ENCODE results near the gene SOX18.
"Not testable (repeated sequence)": the region's sequence is repeated elsewhere in the genome, so short reads cannot be mapped to it uniquely, and the experiment has no call there.

Gene SOX18

DNA sequence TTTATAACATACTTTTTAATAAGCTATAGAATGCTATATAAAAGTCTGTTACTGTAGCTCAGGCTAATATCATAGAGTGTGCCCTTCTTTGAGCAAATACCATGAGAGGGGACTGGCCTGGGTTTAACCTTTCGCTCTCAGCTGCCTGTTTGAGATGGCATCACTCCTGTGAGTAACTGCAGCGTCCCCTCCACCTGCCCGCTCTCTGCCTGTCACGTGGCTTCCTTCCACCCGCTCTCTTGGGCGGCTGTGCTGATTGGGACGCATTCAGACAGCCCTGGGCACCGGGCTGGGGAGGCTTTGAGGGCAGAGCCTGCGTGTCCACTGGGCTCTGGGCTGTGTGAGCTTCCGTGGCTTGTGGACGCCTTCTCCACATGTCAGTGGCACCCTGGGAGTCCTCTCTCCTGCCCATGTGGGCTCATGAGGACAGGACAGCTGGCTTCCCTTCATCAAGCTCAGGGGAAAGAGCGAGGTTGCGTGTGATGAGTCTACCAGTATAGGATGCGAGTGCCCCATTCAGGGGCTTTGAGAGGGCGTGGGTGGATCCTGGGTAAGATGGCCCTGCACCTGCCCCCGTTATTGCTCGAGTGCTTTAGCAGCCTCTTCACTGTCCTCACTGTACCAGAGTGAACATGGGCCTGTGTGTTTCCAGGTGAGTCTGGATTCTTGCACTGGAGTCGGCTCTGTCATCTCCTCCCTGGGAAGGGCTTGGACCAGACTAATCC is 24.2 kb downstream of the SOX18 start:
- DNase-seq: no peak

DNA sequence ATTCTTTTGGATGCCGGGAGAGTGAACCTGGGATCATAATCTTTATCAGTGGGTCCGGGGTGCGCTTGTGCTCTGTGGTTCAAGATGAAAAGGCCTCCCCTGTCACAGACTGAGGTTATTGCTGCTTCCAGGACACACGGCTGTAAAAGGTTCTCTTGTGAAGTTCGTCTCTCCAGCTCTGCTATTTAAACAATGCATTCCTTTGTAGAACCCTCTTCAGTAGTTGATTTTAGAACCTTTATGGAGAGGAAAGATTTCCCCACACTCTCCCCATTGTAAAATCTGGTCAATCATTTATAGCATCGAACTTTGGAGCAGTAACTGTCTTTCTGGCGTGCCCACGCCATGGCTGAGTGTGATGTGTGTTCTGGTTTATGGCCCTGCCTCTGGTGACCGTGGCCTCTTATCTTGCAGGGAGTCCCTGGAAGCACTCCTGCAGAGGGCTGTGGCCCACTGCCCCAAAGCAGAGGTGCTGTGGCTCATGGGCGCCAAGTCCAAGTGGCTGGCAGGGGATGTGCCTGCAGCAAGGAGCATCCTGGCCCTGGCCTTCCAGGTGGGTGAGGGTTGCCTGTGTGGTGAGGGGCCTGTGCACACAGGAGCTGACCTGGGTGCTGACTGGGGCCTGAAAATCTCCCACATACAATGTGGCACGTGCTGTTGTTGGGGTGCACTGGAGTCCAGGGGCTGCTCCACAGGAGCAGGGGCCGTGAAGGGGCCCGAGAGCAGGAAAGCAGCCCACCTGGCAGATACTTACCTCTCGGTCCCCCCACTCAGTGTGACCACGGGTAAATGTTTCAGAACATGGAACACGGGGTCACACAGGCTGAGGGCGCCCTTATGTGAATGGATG is 25.1 kb downstream of the SOX18 start:
- no peak for DNase-seq

DNA sequence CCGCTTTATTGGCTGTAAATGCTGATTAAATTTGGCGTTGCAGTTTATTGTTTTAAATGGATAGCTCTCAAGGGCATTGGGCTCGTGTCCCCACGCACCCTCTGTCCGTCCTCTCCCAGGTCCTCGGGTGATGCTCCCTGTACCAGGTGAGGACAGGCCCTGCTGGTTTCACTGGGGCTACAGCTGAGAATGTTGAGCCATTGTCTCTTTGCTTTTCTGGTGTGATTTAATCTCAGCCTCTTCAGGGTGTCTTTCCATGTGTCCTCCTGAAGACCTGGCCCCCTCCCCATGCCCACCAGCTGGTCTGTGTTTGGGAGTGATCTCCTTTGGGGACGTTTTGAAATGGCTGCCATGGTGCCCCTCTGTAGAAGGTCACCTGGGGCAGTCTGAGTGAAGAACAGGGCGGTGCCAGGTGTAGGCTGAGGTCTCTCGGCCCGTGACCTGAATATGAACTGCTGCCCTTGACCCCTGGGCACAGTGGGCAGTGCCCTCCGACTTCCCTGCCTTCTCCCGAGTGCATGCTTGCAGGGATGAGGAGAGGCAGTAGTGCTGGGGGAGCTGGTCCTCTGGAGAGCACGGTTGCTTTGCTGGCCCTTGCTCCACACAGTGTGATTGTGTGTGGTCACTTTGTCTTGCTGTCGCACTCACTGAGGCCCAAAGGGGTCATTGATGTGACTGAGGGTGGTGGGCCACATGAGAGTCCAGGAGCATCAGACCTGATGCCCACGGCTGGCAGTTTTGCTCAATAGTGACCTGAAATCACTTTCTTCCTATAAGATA is 25.9 kb downstream of the SOX18 start:
- DNase-seq: no peak

DNA sequence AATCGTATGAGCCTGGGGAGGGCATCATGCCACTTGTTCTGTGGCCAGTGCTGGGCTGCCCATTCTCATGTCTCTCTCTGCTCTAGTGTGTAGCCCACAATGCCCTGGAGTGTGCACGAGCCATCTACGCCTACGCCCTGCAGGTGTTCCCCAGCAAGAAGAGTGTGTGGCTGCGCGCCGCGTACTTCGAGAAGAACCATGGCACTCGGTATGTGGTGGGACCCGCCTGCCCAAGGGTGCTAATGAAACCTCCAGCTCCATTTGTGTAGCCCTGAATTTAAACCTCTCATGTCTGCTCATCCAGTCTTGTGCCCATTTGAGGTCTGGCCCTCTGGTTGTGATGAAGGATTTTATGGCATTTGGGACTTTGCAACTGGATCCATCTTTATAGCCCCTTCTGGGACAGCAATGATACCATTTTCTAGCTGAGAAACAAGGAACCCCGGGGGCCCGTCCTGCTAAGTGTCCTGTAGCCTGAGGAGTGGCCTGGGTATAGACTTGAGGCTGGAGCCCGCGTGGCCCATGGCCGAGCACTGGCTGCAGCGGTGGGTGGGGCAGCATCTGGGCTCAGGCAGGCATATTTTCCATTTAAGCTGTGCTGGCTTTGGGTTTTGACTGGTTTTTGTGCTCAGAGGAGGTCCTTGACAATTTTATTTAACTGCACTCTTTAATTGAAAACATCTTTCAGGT is 26.6 kb downstream of the SOX18 start:
- DNase-seq: no peak

DNA sequence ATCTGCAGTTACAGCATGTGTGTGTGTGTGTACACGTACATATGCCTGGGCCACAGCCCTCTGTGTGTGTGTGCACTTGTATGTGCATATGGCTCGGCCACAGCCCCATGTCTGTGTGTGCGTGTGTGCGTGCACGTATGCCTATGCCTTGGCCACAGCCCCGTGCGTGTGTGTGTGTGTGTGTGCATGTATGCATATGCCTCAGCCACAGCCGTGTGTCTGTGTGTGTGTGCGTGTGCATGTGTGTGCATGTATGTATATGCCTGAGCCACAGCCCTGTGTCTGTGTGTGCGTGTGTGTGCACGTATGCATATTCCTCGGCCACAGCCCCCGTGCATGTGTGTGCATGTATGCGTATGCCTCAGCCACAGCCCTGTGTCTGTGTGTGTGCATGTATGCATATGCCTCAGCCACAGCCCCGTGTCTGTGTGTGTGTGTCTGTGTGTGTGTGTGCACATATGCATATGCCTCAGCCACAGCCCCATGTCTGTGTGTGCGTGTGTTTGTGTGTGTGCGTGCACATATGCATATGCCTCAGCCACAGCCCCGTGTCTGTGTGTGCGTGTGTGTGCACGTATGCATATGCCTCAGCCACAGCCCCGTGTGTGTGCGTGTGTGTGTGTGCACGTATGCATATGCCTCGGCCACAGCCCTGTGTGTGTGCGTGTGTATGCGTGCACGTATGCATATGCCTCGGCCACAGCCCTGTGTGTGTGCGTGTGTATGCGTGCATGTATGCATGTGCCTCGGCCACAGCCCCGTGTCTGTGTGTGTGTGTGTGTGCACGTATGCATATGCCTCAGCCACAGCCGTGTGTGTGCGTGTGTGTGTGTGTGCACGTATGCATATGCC is 28.1 kb downstream of the SOX18 start:
- DNase-seq: no peak

DNA sequence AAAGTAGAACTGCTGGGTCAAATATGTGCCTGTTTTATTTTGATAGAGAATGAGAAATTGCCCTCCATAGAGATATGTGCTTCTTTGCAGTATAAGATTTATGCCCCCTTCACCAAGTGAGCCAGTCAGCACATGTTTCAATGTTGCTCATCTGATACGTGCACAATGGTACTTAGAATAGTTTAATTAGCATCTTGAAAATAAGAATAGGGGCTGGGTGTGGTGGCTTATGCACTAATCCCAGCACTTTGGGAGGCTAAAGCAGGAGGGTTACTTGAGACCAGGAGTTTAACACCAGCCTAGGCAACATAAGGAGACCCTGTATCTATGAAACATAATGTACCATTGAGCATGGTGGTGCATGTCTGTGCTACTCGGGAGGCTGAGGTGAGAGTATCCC is 33.8 kb downstream of the SOX18 start:
- no peak for DNase-seq

DNA sequence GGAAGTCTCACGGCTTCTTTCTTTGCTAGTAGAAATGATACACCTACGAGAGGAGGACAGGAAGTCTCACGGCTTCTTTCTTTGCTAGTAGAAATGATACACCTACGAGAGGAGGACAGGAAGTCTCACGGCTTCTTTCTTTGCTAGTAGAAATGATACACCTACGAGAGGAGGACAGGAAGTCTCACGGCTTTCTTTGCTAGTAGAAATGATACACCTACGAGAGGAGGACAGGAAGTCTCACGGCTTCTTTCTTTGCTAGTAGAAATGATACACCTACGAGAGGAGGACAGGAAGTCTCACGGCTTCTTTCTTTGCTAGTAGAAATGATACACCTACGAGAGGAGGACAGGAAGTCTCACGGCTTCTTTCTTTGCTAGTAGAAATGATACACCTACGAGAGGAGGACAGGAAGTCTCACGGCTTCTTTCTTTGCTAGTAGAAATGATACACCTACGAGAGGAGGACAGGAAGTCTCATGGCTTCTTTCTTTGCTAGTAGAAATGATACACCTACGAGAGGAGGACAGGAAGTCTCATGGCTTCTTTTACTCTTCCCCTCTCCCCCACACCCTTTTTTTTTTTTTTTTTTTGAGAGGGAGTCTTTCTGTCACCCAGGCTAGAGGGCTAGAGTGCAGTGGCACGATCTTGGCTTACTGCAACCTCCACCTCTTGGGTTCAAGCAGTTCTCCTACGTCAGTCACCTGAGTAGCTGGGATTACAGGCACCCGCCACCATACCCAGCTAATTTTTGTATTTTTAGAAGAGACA is 36.9 kb downstream of the SOX18 start:
- DNase-seq: not testable (repeated sequence)

DNA sequence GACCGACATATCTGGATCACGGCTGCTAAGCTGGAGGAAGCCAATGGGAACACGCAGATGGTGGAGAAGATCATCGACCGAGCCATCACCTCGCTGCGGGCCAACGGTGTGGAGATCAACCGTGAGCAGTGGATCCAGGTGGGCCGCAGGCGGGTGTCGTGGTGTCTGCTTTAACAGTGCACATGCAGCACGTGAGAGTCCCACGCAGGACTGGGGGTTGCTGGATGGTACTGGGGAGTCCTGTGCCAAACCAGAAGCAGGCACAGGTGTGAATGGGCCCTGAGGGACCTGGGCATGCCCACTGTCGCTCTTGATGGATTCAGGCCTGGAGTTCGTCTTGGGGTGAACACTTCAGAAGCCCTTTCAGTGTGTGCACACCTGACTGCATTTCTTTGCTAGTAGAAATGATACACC is 38.1 kb downstream of the SOX18 start:
- no peak for DNase-seq

DNA sequence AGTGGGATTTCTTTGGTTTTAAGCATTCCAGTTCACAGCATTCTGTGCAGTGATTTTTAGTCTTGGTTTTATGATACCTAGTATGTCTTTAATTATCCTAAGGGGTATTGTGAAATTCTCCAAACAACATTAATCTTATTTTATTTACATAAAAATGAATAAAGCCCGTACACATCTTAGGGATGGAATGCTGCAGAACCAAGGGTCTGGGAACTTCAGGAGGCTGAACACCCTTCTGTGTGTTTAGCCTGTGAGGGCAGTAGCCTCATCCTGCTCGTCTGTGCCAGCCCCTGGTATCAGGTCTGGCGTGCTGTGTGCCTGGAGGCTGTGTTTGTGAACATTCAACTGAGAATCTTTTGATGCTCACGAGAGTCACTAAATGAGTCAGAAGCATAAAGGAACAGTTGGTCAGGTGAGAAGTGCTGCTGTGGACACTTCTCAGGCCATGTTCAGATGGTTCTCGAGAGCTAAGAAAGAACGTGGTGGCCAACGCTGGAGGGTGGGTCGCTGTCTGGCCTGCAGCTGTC is 38.7 kb downstream of the SOX18 start:
- DNase-seq: no peak

DNA sequence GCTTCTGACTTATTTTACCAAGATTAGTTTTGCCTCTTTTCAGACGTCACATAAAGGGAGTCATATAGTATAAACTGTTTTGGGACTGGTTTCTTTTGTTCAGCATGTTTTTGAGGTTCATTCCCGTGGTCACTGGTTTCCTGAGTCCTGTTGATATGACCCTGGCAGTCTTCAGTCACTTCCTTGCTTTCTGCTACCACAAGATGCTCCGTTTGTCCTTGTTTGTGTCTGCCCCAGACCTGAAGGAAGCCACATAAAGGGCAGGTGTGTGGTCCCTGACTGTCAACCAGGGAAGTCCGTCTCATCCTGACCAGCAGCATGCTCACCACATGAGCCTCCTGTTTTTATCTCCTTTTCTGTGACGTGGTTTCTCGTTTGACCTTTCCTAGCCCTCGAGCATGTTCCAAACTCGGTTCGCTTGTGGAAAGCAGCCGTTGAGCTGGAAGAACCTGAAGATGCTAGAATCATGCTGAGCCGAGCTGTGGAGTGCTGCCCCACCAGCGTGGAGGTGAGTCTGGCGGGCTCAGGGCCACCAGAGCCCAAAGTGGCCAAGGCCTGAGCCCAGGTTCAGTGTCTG is 39.5 kb downstream of the SOX18 start:
- no peak for DNase-seq

DNA sequence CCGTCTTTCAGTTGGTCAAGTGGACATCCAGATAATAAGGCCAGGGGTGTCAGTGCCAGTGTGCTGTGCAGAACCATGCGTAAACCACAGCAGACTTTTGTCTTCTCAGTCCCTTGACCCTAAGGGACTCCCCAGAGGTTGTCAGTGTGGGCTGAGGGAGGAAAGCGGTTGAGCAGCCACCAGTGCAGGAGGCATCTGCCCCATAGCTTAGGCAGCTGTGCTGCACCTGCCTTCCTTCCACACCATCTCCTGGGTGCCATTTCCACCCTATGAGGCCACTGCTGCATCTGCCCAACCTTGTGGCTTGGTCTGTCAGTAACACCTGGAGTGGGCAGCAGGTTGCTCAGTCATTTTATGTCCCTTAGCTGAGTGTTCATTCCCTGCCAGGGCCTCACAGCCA is 42.5 kb downstream of the SOX18 start:
- no peak for DNase-seq

DNA sequence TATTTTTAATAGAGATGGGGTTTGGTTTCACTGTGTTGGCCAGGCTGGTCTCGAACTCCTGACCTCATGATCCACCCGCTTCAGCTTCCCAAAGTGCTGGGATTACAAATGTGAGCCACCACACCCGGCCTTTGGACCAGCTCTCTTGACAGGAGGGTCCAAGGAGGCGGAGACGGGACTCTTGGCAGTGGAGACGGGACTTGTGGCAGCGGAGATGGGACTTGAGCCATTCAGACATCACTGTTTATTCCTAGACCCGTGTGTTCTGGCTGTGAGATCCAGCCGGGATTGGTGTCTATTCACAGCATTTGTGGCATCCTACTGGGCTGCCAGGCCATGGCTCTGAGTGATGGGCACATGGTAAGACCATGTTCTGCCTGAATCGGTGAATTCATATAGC is 42.9 kb downstream of the SOX18 start:
- DNase-seq: peak in 12 of 56 donors; percentile 2 to 40 (median 20)

DNA sequence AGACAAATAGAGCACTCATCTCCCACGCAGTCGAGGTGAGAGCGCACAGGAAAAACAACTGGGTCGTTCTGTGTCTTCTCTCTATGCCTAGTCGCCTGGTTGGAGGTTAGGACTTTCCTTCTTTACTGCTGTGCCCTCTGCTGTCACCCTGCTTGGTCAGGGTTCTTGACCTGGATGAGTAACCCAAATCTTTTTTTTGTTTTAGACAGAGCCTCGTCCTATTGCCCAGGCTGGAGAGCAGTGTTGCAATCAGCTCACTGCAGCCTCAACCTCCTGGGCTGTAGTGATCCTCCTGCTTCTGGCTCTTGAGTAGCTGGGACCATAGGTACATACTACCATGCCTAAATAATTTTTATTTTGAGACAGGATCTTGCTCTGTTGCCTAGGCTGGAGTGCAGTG is 44.0 kb downstream of the SOX18 start:
- no peak for DNase-seq

DNA sequence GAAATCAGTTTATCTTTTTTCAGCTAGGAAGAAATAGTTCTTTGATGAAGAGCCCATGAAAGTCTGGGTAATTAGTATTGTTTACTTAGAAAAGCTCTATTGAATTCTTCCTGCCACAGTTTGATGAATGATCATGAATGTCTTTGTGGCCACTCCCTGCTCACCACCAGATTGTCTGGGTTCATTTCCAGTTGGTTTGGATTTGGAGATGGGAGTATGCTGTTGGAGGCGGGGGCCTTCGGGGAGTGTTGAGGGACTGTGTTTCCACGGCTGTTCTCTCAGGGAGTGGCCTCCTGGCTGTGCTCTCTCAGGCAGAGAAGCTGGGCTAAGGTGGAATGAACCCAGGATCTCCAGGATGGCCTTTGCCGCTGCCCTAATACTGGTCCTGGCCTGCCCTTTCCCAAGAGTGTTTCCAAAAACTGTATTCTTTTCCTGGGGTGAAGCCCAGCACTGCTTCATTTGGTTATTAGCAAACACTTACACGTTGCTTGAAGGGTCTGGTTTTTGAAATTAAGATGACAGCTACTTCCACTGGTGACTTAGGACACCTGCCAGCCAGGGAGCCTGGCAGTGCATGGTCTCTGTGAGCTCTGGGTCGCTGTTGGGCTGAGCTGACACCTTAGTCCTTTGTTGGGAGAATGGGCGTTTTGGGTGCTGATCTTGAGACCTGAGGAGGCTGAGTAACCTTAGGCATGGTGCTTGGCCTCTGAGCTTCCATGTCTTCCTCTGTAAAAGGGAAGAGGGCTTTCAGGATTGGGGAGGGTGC is 45.3 kb downstream of the SOX18 start:
- no peak for DNase-seq

DNA sequence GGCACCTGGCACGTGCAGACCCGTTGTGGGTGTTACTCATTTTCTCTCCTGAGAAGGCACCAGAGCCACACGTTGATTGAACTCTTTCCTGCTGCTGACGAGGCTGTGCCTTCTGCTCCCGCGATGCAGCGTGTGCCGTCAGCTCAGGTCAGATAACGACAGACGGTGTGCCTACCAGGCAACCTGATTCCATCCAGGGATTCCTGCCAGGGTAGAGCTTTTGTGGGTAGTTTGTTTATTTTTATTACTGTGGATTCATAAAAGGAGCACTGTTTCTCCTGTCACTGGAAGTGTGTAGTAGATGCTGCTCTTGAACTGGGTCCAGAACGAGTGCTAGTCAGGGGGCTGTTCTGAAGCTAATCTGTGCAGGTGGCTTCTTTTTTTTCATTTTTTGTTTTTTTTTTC is 47.8 kb downstream of the SOX18 start:
- peak in 4 of 56 donors; percentile 1 to 22 (median 13) for DNase-seq

DNA sequence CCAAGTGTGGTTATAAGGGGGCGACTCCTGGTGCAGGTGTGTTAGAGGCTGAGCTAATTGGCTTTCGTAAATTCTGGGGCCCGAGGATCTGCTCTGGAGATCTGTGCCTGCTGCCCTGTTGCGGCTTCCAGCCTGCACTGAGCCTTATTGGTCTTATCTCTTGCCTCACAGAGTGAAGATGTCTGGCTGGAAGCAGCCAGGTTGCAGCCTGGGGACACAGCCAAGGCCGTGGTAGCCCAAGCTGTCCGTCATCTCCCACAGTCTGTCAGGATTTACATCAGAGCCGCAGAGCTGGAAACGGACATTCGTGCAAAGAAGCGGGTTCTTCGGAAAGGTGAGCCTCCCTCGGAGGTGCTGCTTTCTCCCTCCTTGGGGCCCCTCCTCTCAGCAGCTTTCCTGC is 48.5 kb downstream of the SOX18 start:
- DNase-seq: no peak

All from amygdala (tissue), 56 donors.